ENCODE measurements around the gene GSK3B. TPM values are rescaled to one million over a fixed set of nuclear protein-coding genes. Genes with fewer than 3 reads are reported as not detected.

The GSK3B gene
- total and polyA plus RNA-seq, 2 experiments from 2014 or later, result 29.0 to 45.3 TPM

DNA sequence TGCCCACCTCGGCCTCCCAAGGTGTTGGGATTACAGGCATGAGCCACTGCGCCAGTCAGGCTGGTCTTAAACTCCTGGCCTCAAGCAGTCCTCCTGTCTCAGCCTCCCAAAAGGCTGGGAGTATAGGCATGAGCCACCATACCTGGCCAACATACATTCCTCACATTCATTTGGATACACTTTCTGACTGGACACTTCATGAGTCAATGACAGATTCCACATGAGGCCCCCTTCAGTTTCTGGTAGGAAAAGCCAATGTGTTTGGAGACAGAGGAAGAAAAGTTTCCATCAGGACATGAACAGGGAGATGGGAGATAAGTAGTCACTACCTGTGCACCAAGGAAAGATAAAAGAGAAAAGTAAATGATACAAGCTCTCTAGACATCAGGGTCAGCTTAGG is 49.4 kb upstream of the GSK3B start:
- Histone ChIP-seq H3F3A (replicated peaks; ENCODE audit: low read depth) (no peaks in the 10 kb centered on the region), H3K27ac (ENCODE audit: low read depth) (no peak overlapping the region), H4K20me1 (replicated peaks; ENCODE audit: insufficient read depth) (no peaks in the 10 kb centered on the region), H3K27me3 (ENCODE audit: insufficient read depth) (no peaks in the 10 kb centered on the region), H3K4me3 (no peak overlapping the region), H3K9me2 (ENCODE audit: insufficient read depth) (peaks cover 16% of the 10 kb centered on the region; the same call in 1 of the 2 replicates), H3K79me2 (replicated peaks; ENCODE audit: insufficient read depth) (no peaks in the 10 kb centered on the region), H3K36me3 (ENCODE audit: insufficient read depth) (no peaks in the 10 kb centered on the region), H3K4me2 (no peak overlapping the region), H2AFZ (no peak overlapping the region), H3K4me1 (ENCODE audit: insufficient read depth) (peaks cover 13% of the 10 kb centered on the region)
- Mint-ChIP-seq H3K4me3 (no peak overlapping the region), H3K27ac (no peak overlapping the region), H3K4me1 (peaks cover 21% of the 10 kb centered on the region), H3K36me3 (ENCODE audit: low read depth) (no peaks in the 10 kb centered on the region), H3K9me3 (peaks cover 2% of the 10 kb centered on the region; the same call in 1 of the 3 replicates), H3K27me3 (ENCODE audit: insufficient read depth, low read depth, poor library complexity) (no peaks in the 10 kb centered on the region)
- no peak for ATAC-seq
- DNase-seq (ENCODE audit: low spot score), result no peak
- TF ChIP-seq, protein P1, sequence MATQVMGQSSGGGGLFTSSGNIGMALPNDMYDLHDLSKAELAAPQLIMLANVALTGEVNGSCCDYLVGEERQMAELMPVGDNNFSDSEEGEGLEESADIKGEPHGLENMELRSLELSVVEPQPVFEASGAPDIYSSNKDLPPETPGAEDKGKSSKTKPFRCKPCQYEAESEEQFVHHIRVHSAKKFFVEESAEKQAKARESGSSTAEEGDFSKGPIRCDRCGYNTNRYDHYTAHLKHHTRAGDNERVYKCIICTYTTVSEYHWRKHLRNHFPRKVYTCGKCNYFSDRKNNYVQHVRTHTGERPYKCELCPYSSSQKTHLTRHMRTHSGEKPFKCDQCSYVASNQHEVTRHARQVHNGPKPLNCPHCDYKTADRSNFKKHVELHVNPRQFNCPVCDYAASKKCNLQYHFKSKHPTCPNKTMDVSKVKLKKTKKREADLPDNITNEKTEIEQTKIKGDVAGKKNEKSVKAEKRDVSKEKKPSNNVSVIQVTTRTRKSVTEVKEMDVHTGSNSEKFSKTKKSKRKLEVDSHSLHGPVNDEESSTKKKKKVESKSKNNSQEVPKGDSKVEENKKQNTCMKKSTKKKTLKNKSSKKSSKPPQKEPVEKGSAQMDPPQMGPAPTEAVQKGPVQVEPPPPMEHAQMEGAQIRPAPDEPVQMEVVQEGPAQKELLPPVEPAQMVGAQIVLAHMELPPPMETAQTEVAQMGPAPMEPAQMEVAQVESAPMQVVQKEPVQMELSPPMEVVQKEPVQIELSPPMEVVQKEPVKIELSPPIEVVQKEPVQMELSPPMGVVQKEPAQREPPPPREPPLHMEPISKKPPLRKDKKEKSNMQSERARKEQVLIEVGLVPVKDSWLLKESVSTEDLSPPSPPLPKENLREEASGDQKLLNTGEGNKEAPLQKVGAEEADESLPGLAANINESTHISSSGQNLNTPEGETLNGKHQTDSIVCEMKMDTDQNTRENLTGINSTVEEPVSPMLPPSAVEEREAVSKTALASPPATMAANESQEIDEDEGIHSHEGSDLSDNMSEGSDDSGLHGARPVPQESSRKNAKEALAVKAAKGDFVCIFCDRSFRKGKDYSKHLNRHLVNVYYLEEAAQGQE (IDR thresholded peaks at IDR 0.05; ENCODE audit: unreplicated experiment), result no peak
- TF ChIP-seq NANOG (IDR thresholded peaks at IDR 0.05; ENCODE audit: borderline replicate concordance) (no peak), JUNB (IDR thresholded peaks at IDR 0.05; ENCODE audit: unreplicated experiment) (no peak)
- TF ChIP-seq, protein P2, sequence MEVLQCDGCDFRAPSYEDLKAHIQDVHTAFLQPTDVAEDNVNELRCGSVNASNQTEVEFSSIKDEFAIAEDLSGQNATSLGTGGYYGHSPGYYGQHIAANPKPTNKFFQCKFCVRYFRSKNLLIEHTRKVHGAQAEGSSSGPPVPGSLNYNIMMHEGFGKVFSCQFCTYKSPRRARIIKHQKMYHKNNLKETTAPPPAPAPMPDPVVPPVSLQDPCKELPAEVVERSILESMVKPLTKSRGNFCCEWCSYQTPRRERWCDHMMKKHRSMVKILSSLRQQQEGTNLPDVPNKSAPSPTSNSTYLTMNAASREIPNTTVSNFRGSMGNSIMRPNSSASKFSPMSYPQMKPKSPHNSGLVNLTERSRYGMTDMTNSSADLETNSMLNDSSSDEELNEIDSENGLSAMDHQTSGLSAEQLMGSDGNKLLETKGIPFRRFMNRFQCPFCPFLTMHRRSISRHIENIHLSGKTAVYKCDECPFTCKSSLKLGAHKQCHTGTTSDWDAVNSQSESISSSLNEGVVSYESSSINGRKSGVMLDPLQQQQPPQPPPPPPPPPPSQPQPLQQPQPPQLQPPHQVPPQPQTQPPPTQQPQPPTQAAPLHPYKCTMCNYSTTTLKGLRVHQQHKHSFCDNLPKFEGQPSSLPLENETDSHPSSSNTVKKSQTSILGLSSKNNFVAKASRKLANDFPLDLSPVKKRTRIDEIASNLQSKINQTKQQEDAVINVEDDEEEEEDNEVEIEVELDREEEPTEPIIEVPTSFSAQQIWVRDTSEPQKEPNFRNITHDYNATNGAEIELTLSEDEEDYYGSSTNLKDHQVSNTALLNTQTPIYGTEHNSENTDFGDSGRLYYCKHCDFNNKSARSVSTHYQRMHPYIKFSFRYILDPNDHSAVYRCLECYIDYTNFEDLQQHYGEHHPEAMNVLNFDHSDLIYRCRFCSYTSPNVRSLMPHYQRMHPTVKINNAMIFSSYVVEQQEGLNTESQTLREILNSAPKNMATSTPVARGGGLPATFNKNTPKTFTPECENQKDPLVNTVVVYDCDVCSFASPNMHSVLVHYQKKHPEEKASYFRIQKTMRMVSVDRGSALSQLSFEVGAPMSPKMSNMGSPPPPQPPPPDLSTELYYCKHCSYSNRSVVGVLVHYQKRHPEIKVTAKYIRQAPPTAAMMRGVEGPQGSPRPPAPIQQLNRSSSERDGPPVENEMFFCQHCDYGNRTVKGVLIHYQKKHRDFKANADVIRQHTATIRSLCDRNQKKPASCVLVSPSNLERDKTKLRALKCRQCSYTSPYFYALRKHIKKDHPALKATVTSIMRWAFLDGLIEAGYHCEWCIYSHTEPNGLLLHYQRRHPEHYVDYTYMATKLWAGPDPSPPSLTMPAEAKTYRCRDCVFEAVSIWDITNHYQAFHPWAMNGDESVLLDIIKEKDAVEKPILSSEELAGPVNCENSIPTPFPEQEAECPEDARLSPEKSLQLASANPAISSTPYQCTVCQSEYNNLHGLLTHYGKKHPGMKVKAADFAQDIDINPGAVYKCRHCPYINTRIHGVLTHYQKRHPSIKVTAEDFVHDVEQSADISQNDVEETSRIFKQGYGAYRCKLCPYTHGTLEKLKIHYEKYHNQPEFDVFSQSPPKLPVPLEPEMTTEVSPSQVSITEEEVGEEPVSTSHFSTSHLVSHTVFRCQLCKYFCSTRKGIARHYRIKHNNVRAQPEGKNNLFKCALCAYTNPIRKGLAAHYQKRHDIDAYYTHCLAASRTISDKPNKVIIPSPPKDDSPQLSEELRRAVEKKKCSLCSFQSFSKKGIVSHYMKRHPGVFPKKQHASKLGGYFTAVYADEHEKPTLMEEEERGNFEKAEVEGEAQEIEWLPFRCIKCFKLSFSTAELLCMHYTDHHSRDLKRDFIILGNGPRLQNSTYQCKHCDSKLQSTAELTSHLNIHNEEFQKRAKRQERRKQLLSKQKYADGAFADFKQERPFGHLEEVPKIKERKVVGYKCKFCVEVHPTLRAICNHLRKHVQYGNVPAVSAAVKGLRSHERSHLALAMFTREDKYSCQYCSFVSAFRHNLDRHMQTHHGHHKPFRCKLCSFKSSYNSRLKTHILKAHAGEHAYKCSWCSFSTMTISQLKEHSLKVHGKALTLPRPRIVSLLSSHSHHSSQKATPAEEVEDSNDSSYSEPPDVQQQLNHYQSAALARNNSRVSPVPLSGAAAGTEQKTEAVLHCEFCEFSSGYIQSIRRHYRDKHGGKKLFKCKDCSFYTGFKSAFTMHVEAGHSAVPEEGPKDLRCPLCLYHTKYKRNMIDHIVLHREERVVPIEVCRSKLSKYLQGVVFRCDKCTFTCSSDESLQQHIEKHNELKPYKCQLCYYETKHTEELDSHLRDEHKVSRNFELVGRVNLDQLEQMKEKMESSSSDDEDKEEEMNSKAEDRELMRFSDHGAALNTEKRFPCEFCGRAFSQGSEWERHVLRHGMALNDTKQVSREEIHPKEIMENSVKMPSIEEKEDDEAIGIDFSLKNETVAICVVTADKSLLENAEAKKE (CRISPR knock-in tag; IDR thresholded peaks at IDR 0.05), result no peak

Measured in GM23338 (cell line).